Measurements from ENCODE around the gene WIZ. TPM values are rescaled to one million over a fixed set of nuclear protein-coding genes. Genes with fewer than 3 reads are reported as not detected.
"Not testable (repeated sequence)": the region's sequence is repeated elsewhere in the genome, so short reads cannot be mapped to it uniquely, and the experiment has no call there.

Gene WIZ
- polyA plus RNA-seq, 4 donors, result 28.0 to 41.5 (median 29.9) TPM

GRCh38 chr19:15417699-15418098 lies 32.1 kb downstream of the WIZ start:
- no peak for DNase-seq (ENCODE audit: low read depth in 4 of 4, low spot score in 3 of 4)

GRCh38 chr19:15412832-15413231 lies 36.9 kb downstream of the WIZ start:
- DNase-seq (ENCODE audit: low read depth in 4 of 4, low spot score in 3 of 4), result no peak

- not testable (repeated sequence) for DNase-seq (ENCODE audit: low read depth in 4 of 4, low spot score in 3 of 4)
Measured at GRCh38 chr19:15411351-15411750, 38.4 kb downstream of the WIZ start.

GRCh38 chr19:15404780-15405211 lies 45.0 kb downstream of the WIZ start:
- no peak for DNase-seq (ENCODE audit: low read depth in 4 of 4, low spot score in 3 of 4)

- no peak for DNase-seq (ENCODE audit: low read depth in 4 of 4, low spot score in 3 of 4)
Measured at GRCh38 chr19:15404097-15404779, 45.5 kb downstream of the WIZ start.

- no peak for DNase-seq (ENCODE audit: low read depth in 4 of 4, low spot score in 3 of 4)
Measured at GRCh38 chr19:15403151-15403531, 46.6 kb downstream of the WIZ start.

DNA sequence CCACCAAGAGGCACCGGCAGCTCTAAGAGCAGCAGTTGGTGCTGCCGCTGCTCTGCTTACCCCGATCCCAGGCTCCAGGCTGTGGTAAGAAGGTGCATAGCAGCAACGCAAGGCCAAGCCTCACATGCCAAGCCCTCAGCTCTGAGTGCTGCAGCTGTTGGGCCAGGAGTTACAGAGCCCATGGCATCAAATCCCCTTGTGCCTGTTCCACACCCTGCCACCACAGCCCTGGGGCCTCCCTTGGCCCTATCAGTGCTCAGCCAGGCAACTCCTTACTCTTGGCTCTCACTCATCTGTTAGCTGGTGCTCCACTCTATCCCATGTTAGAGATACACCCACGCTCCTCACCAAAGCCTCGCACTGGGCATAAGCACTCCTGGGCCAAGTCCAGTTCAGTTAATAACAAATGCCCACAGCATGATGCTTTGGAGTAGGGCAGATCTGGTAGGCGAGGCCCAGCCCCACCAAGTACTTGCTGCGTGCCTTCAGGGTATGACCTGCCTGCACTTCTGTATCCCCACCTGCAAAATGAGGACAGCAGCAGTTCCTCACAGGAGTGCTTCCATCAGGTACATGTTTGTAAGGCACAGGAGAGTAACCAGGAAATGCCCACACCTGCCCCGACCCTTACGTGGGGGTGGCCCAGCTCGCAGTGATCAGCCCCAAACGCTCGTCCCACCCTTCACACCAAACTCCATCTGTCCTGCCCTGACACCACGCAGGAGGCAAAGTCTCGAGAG lies 47.2 kb downstream of the WIZ start:
- no peak for DNase-seq (ENCODE audit: low read depth in 4 of 4, low spot score in 3 of 4)

GRCh38 chr19:15401397-15401710 lies 48.4 kb downstream of the WIZ start:
- no peak for DNase-seq (ENCODE audit: low read depth in 4 of 4, low spot score in 3 of 4)

DNA sequence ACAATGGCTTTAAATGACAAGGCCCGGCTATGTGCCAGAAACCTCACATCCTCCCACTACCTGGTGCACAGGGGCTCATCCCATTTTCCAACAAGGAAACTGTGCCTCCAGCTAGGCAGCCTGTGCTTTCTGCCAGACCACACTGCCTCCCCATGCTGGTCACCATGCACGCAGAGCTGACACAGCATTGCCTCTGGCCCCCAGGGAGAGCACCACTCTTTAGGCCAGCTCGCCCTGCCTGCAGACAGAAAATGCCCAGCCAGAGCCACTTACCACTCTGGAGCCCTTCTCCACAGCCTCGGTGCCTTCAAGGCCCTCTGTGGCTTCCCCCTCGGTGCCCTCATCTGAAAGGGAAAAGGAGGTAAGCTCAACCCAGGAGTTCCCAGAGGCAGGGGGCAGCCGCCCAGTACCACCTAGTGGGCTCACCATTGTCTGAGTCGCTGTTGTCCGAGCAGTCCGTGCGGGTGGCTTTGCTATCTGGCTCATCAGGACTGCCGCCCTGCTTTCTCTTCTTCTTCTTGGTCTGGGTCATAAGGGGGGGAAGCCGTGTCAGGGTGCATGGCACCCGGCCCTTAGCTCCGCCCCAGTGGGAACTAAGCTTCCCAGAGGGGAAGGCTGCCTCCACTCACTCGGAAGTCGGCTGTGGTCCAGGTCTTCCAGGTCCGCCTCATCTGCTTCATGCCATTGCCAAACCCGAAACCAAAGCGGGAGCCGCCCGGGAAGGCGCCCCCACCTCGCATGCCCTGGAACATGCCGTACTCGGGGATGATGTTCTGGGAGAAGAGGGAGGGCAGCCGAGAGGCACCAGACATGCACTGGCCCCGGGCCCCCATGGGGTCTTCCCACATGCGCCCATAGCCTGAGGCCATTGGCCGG lies 49.0 kb downstream of the WIZ start:
- no peak for DNase-seq (ENCODE audit: low read depth in 4 of 4, low spot score in 3 of 4)

GRCh38 chr19:15399635-15400034 lies 50.1 kb downstream of the WIZ start:
- DNase-seq (ENCODE audit: low read depth in 4 of 4, low spot score in 3 of 4), result no peak

GRCh38 chr19:15399234-15399515 lies 50.6 kb downstream of the WIZ start:
- no peak for DNase-seq (ENCODE audit: low read depth in 4 of 4, low spot score in 3 of 4)

DNA sequence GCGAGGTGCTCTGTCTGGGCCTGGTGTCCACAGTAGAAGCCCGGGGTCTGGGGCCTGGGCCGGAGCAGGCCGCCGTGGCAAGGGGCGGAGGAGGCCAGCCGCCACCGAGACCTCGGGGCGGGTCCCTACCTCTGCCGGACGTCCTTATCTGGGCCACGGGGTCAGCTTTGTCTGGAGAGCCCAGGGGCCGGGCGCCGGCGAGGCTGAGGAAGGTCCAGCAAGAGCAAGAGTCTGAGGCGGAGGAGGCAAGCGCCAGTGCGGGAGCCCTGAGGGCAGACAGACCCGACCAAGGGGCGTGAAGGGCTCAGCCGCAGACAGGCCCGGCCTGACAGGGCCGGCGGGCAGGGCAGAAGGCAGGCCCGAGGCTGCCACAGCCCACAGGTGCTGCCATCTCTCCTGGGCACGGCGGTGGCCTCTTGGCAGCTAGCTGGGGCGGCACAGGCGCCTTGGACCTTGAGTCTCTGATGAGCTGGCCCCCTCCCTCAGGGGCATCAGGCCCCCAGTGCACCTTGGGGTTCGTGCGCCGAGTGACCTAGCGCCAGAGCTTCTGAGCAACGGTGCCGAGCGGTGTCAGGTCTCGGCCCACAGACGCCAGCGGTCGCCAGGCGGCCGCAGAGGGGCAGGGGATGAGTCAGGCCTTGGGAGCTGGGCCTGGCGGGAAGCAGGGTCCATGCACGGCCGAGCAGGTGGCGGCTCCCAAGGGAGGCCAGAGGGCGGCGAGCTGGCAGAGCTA lies 51.1 kb downstream of the WIZ start:
- DNase-seq (ENCODE audit: low read depth in 4 of 4, low spot score in 3 of 4), result no peak

DNA sequence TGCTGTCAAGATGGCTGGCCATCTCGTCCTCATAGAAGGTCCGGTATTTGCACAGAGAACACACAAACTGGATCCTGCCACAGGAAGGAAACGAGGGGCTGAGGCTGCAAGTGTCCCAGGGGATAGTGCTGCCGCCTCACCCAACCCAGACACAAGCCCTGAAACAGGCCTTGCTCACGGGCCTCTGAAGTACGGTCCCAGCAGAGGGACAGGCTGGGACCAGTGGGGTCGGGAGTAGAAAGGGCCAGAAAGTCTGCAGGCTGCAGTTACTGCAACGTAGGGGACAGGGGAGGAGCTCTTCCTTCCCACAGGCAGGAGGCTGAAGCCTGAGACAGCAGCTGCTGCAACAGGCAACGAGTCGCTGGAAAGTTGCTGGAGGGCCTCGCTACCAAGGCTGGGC lies 52.0 kb downstream of the WIZ start:
- DNase-seq (ENCODE audit: low read depth in 4 of 4, low spot score in 3 of 4), result no peak

DNA sequence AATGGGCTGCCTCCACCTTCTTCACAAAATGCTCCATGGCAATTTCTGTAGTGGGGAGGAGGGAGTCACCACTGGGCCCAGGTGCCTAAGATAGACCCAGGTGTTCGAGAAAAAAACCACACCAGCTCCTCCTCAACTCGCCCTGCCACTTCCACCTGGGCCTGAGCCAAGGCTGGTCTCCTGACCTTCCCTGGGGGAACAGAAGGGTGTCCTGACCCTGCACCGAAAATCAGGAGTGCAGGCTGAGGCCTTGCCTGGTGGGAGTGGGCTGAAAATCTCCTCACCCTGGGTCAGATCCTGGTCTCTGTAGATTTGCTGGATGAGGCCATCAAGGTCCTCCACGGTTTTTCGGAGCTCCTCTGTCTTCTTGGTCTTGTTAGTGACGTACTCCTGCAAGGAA lies 52.5 kb downstream of the WIZ start:
- DNase-seq (ENCODE audit: low read depth in 4 of 4, low spot score in 3 of 4), result no peak

GRCh38 chr19:15396436-15396835 lies 53.3 kb downstream of the WIZ start:
- no peak for DNase-seq (ENCODE audit: low read depth in 4 of 4, low spot score in 3 of 4)

DNA sequence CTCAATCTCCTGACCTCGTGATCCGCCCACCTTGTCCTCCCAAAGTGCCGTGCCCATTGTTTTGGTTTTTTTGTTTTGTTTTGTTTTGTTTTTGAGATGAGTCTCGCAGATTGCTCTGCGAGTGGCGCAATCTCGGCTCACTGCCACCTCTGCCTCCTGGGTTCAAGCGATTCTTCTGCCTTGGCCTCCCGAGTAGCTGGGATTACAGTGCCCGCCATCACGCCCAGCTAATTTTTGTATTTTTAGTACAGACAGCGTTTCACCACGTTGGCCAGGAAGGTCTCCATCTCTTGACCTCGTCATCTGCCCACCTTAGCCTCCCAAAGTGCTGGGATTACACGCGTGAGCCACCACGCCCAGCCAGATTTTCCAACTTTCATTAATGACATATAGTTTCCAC lies 54.5 kb downstream of the WIZ start:
- not testable (repeated sequence) for DNase-seq (ENCODE audit: low read depth in 4 of 4, low spot score in 3 of 4)

GRCh38 chr19:15394426-15394825 lies 55.3 kb downstream of the WIZ start:
- DNase-seq (ENCODE audit: low read depth in 4 of 4, low spot score in 3 of 4), result no peak

GRCh38 chr19:15393963-15394362 lies 55.8 kb downstream of the WIZ start:
- no peak for DNase-seq (ENCODE audit: low read depth in 4 of 4, low spot score in 3 of 4)

GRCh38 chr19:15390814-15391213 lies 58.9 kb downstream of the WIZ start:
- no peak for DNase-seq (ENCODE audit: low read depth in 4 of 4, low spot score in 3 of 4)

GRCh38 chr19:15381864-15382263 lies 67.9 kb downstream of the WIZ start:
- no peak for DNase-seq (ENCODE audit: low read depth in 4 of 4, low spot score in 3 of 4)

DNA sequence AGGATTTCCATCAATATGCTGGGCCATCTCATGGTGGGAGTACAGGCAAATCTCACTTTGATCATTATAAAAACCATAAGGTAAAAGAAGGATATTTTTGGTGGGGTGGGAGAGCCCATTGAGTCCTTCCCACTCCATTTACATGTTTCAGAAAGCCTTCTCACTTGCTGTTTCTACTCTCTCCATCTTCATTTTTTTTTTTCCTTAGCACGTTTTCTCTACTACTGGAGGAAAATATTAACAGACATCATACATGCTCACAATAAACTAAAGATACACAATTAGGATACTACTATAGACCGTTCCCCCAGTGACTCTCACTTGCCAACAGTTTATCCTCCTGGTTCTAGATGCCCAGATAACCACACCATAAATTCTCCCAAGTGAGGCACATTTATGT lies 68.3 kb downstream of the WIZ start:
- no peak for DNase-seq (ENCODE audit: low read depth in 4 of 4, low spot score in 3 of 4)
